Globus pallidus (tissue), 1 donor: ENCODE measurements around the gene OSBP2.
A peak's percentile ranks its signal among the peaks of the same experiment; 100 is the strongest.

ENCODE experiments used
- DNase-seq: peaks from one replicate; pipeline ENCODE4 v3.0.0-alpha.2; 2015; ENCODE audit warnings: low spot score

OSBP2 gene

GRCh38 chr22:30940685-30941362 lies 246.2 kb downstream of the OSBP2 start:
- no peak for DNase-seq

- no peak for DNase-seq
These were observed 246.7 kb downstream of the OSBP2 start for GRCh38 chr22:30941363-30941740.

GRCh38 chr22:30943368-30943767 lies 248.7 kb downstream of the OSBP2 start:
- DNase-seq: no peak

- DNase-seq: no peak
These were observed 250.3 kb downstream of the OSBP2 start for GRCh38 chr22:30944986-30945385.

- no peak for DNase-seq
These were observed 251.0 kb downstream of the OSBP2 start for GRCh38 chr22:30945653-30946052.

DNA sequence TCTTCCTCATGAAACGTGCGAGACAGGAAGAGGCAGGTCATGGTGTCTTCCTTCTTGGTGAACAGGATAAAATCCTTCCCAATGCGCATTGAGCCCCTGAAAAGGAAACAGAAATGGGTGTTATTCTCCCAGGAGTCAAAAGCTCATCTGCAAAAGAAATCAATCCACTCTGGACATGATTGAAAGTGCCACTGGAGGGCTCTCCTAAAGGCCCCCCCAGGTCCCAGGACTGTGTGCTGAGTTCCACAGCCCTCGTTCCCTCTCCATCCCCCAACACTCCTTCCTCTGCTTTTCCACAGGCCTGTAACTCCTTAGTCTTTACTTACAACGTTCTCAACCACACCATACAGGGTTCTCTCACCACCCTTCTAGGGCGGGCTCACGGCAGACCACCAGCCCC lies 251.7 kb downstream of the OSBP2 start:
- no peak for DNase-seq

DNA sequence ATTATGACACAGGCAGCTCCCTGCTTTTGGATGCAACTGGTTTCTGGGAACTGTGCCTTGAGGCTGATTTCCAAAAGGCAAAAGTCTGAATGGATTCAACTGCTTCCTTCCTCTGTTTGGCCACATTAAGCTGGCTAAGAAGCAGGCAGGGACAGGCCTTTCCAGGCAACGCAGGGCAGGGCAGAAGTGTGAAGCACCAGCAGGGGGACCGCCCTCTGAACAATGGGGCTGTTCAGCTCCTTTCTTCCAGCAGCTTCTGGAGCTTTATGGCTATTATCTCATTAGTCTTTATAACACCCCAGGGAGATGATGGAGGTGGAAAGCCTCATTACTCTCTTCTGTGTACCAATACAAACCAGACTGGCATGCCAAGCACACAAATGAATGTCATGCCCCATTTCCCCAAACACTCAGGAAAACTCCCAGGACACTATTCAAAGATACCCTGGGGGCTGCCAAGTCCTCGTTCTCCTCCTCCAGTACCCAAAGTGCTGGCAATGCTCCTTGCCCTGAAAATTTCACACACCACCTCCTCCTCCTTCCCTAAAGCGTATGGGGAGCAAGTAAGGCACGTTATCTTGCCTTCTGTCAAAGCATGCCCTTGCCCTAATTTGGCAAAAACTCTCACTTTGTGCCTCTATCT lies 252.6 kb downstream of the OSBP2 start:
- peak; percentile 80 for DNase-seq

DNA sequence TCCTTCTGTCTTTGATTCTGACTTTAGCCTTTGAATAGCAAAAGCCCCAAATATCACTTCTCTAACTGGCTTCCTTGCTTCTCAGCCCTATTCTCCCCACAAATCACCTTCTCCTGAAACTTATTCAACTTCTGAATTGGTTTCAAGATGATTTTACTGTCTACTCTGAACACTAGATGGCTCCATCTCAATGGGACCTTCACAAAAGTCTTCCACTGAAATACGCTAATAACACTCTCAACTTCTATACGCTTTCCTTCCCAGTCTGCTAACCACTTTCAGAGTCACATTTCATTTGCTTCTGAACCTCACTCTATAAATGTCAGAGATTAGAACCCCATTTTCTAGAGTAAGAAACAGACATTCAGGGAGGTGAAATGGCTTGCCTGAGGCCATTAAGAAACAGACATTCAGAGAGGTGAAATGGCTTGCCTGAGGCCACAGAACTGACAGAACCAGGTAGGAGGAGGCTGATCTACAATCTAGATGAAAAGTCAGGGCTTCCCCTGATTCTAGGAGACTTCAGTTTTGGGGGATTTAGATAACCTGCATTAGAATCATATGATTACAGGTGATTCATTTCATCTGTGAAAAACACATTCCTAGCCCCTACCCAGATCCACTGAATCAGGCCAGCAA lies 253.3 kb downstream of the OSBP2 start:
- peak; percentile 71 for DNase-seq

- no peak for DNase-seq
These were observed 254.3 kb downstream of the OSBP2 start for GRCh38 chr22:30948930-30949342.

- no peak for DNase-seq
These were observed 255.4 kb downstream of the OSBP2 start for GRCh38 chr22:30949934-30950660.

DNA sequence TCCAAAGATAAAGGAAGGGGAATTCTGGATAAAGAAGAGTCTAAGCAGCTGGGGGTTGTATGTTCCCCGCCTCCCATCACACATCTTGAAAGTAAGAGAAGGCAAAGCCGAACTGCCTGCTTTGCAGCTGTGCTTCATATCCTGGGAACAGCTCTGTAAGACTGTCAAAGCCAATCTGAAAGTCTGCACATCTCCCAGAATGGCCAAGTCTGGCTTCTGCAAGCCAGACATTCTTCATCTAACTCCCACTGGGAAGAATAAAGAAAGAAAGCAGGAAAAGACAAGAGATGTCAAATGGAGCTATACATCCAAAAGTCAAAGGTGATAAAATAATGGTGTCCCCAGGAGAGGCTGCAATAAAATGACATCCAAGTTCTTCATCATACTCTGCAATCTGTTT lies 258.5 kb downstream of the OSBP2 start:
- no peak for DNase-seq

DNA sequence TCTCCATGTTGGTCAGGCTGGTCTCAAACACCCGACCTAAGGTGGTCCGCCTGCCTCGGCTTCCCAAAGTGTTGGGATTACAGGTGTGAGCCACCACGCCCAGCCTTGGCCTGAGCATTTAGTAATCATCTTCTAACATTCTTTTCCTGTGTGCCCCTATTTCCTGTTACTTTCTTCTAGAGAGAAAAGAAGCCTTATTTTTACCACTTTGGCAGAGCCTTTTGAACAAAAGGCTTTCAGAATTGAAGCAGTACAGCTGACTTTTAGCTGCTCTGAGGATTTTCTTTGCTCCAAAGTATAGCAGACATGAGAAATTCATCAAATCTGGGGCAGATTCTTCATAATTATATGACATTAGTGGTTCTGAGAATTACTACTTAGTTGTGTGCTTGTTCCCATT lies 260.5 kb downstream of the OSBP2 start:
- DNase-seq: no peak
